ENCODE measurements around the gene WDR45B. TPM values are rescaled to one million over a fixed set of nuclear protein-coding genes. Genes with fewer than 3 reads are reported as not detected.

WDR45B gene
- total RNA-seq, 4 donors from 2014 or later, result 68.1 to 111 (median 83.2) TPM

- no peak overlapping the region for H3K4me3 ChIP-seq (ENCODE audit: low read depth, poor library complexity, severe bottlenecking)
- TF ChIP-seq CTCF (IDR thresholded peaks at IDR 0.05), result no peak
- no peak for TF ChIP-seq POLR2A (IDR thresholded peaks at IDR 0.05)
- WGBS, 2 donors, result 89 to 92% methylated on average over 15 of the region's 15 CpGs
- intact Hi-C loops (cut with DNase I; ENCODE audit: low total_unique reads), result no loop called here
- no peak for DNase-seq (ENCODE audit: low spot score in 2 of 2)
Measured at GRCh38 chr17:82667668-82668000, 19.4 kb upstream of the WDR45B start.

DNA sequence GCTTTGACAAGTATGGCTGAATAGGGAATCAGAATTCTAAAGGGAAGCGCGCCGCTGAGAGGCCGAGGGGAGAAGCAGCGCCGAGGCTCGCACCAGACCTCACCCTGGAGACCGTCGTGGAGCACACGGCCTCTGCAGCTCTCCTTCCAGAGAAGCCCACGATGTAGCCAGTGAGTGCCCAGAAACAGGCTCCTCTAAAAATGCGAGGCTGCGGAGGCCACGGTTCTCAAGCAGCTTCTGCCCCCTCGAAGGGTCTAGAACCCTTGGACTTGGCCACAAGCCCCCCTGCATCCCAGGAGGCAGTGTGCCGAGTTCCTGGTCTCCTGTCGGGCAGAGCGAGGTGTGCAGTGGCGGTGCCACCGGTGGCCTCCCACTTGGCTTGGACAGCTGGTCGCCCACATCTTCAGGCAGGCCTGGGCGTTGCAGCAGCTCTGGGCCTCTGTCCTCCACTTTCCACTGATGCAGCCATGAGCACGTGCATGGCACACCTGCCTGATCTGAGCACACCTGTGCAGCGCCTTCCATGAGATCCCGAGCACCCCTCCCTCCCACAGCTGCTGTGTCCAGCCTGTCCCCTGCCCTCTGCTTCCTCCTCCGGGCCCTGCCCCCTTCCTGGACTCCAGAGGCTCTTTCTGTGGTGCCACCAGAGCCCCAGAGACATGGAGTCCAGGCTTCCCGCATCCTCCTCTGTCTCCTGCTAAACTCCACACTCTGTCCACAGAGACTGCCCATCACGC, 18.9 kb upstream of the WDR45B start:
- intact Hi-C loops (cut with DNase I; ENCODE audit: low total_unique reads), result no loop called here
- no peak for TF ChIP-seq POLR2A (IDR thresholded peaks at IDR 0.05)
- no peak for TF ChIP-seq CTCF (IDR thresholded peaks at IDR 0.05)
- 88 to 90% methylated on average over 20 to 27 of the region's 28 CpGs for WGBS, 2 donors

DNA sequence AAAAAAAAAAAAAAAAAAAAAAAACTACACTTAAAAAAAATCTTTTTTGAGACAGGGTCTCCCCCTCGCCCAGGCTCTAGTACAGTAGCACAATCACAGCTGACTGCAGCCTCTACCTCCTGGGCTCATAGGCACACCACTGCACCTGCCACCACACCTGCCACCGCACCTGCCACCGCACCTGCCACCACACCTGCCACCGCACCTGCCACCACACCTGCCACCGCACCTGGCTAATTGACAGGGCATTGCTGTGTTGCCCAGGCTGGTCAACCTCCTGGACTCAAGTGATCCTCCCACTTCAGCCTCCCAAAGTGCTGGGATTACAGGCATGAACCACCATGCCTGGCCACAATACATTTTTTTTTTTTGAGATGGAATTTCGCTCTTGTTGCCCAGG, 17.6 kb upstream of the WDR45B start:
- WGBS, 2 donors, result 80 to 94% methylated on average over 6 of the region's 6 CpGs
- no peak for TF ChIP-seq CTCF (IDR thresholded peaks at IDR 0.05)
- TF ChIP-seq POLR2A (IDR thresholded peaks at IDR 0.05), result no peak
- H3K4me3 ChIP-seq (ENCODE audit: low read depth, poor library complexity, severe bottlenecking), result no peak overlapping the region
- no peak for DNase-seq (ENCODE audit: low spot score in 2 of 2)
- intact Hi-C loops (cut with DNase I; ENCODE audit: low total_unique reads), result no loop called here

More for the DNA sequence above, 18.9 kb upstream of the WDR45B start:
- H3K4me3 ChIP-seq (ENCODE audit: low read depth, poor library complexity, severe bottlenecking), result no peak overlapping the region
- DNase-seq (ENCODE audit: low spot score in 2 of 2), result no peak

GRCh38 chr17:82665217-82665616, 17.0 kb upstream of the WDR45B start:
- no peak for TF ChIP-seq CTCF (IDR thresholded peaks at IDR 0.05)
- TF ChIP-seq POLR2A (IDR thresholded peaks at IDR 0.05), result no peak
- DNase-seq (ENCODE audit: low spot score in 2 of 2), result no peak
- WGBS, 2 donors, result 89 to 91% methylated on average over 11 of the region's 11 CpGs
- H3K4me3 ChIP-seq (ENCODE audit: low read depth, poor library complexity, severe bottlenecking), result no peak overlapping the region
- intact Hi-C loops (cut with DNase I; ENCODE audit: low total_unique reads), result no loop called here

GRCh38 chr17:82664701-82665182, 16.5 kb upstream of the WDR45B start:
- no peak for DNase-seq (ENCODE audit: low spot score in 2 of 2)
- intact Hi-C loops (cut with DNase I; ENCODE audit: low total_unique reads), result no loop called here
- no peak overlapping the region for H3K4me3 ChIP-seq (ENCODE audit: low read depth, poor library complexity, severe bottlenecking)
- WGBS, 2 donors, result 82 to 88% methylated on average over 22 of the region's 22 CpGs
- TF ChIP-seq CTCF (IDR thresholded peaks at IDR 0.05) (no peak), POLR2A (IDR thresholded peaks at IDR 0.05) (no peak)

GRCh38 chr17:82664276-82664575, 16.0 kb upstream of the WDR45B start:
- WGBS, 2 donors, result 89% methylated on average over 13 to 17 of the region's 17 CpGs
- H3K4me3 ChIP-seq (ENCODE audit: low read depth, poor library complexity, severe bottlenecking), result no peak overlapping the region
- TF ChIP-seq POLR2A (IDR thresholded peaks at IDR 0.05), result no peak
- no peak for TF ChIP-seq CTCF (IDR thresholded peaks at IDR 0.05)
- intact Hi-C loops (cut with DNase I; ENCODE audit: low total_unique reads), result no loop called here
- DNase-seq (ENCODE audit: low spot score in 2 of 2), result no peak
